Neural progenitor cell (in vitro differentiated cells): ENCODE measurements around the gene NCOA6.

Experiments
- CTCF ChIP-seq: fragments of 200-600 bp; sonication (generic); IDR thresholded peaks from 2 replicates; pipeline ENCODE4 v1.5.1; 2017; ENCODE audit warnings: antibody characterized with exemption, mild to moderate bottlenecking
- EZH2 ChIP-seq: fragments of 200-600 bp; sonication (generic); IDR thresholded peaks from 2 replicates; pipeline ENCODE4 v1.6.1; 2017; ENCODE audit warnings: antibody characterized with exemption, mild to moderate bottlenecking, moderate library complexity
- EZH2phosphoT487 ChIP-seq: fragments of 200-600 bp; sonication (generic); IDR thresholded peaks from 2 replicates; pipeline ENCODE4 v1.6.1; 2017; ENCODE audit warnings: antibody characterized with exemption

GRCh38 chr20:34753706-34754461 is 71.6 kb downstream of the NCOA6 start:
- no peak for TF ChIP-seq EZH2
- TF ChIP-seq CTCF, result peak; percentile 13
- no peak for TF ChIP-seq EZH2phosphoT487
